Stomach smooth muscle (tissue), 2 donors: ENCODE results near the gene MS4A5.

Experiments
- H3K27ac ChIP-seq: one replicate; pipeline ENCODE4 v1.7.0; 2013; ENCODE audit warnings: mild to moderate bottlenecking, low read length, inconsistent platforms
- H3K27me3 ChIP-seq, 2 donors: one replicate each; pipeline ENCODE4 v1.7.0; 2013; ENCODE audit warnings: low read length in 2 of 2; ENCODE audit not compliant: insufficient read depth in 2 of 2, control insufficient read depth in 1 of 2
- H3K36me3 ChIP-seq, 2 donors: one replicate each; pipeline ENCODE4 v1.7.0; 2013; ENCODE audit warnings: low read length in 2 of 2; ENCODE audit not compliant: control insufficient read depth in 2 of 2, insufficient read depth in 2 of 2
- H3K4me1 ChIP-seq: one replicate; pipeline ENCODE4 v1.7.0; 2013; ENCODE audit warnings: low read length; ENCODE audit not compliant: control insufficient read depth, insufficient read depth
- H3K4me3 ChIP-seq, 2 donors: one replicate each; pipeline ENCODE4 v1.7.0; 2013; ENCODE audit warnings: low read length in 2 of 2
- H3K9ac ChIP-seq, 2 donors: one replicate each; pipeline ENCODE4 v1.7.0; 2013; ENCODE audit warnings: low read length in 2 of 2, mild to moderate bottlenecking in 1 of 2
- H3K9me3 ChIP-seq, 2 donors: one replicate each; pipeline ENCODE4 v1.7.0; 2013; ENCODE audit warnings: low read length in 2 of 2; ENCODE audit not compliant: control insufficient read depth in 2 of 2
- donor health status: healthy.
- donor health status: Pancreatic carcinoma.

MS4A5 gene

GRCh38 chr11:60477035-60477445 is 47.7 kb downstream of the MS4A5 start:
- H3K4me3 ChIP-seq: no peak overlapping the region
- no peak overlapping the region for H3K27ac ChIP-seq
- H3K9ac ChIP-seq: no peak overlapping the region
- no peaks in the 10 kb centered on the region for H3K4me1 ChIP-seq
- no peaks in the 10 kb centered on the region for H3K36me3 ChIP-seq
- H3K27me3 ChIP-seq: no peaks in the 10 kb centered on the region
- H3K9me3 ChIP-seq: no peaks in the 10 kb centered on the region

- Histone ChIP-seq H3K4me1 (no peaks in the 10 kb centered on the region), H3K36me3 (no peaks in the 10 kb centered on the region), H3K27me3 (no peaks in the 10 kb centered on the region), H3K9me3 (no peaks in the 10 kb centered on the region), H3K9ac (no peak overlapping the region), H3K27ac (no peak overlapping the region), H3K4me3 (no peak overlapping the region)
These were observed 53.0 kb downstream of the MS4A5 start for GRCh38 chr11:60482361-60482760.

DNA sequence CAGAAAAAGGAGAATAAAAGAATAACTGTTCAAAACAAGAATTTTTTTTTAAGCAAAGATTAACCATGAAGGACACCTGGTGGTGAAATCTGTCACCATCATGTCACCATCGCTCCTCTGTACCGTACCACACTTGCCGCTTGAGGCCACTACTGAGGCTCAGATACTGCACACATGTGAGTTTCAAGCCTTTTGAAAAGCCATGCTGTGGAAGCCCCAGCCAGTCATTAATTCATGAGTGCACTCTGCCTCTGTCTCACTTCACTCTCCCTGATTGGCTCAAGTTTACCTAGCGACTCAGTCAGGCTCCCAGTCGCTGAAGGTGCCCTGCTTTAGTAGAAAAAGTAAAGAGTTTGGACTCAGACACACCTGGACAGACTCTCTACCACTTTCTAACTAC is 56.6 kb downstream of the MS4A5 start:
- Histone ChIP-seq H3K27ac (no peak overlapping the region), H3K9ac (no peak overlapping the region), H3K4me3 (no peak overlapping the region), H3K9me3 (no peaks in the 10 kb centered on the region), H3K36me3 (no peaks in the 10 kb centered on the region), H3K4me1 (no peaks in the 10 kb centered on the region), H3K27me3 (no peaks in the 10 kb centered on the region)

- Histone ChIP-seq H3K27ac (no peak within 1 kb of the TSS), H3K27me3 (no peaks in the 10 kb centered on the region), H3K9me3 (no peaks in the 10 kb centered on the region), H3K9ac (no peak within 1 kb of the TSS), H3K4me3 (no peak within 1 kb of the TSS), H3K36me3 (no peaks in the 10 kb centered on the region), H3K4me1 (no peaks in the 10 kb centered on the region)
These were observed 63.2 kb downstream of the MS4A5 start, which contains the start of gene MS4A12 for GRCh38 chr11:60492488-60493009. Gene MS4A12, plus strand, starts transcription at chr11:60492778. Its CDS starts 4,541 bp downstream, at chr11:60497319.

GRCh38 chr11:60493454-60493853 is 64.1 kb downstream of the MS4A5 start:
- no peak overlapping the region for H3K9ac ChIP-seq
- no peak overlapping the region for H3K27ac ChIP-seq
- H3K36me3 ChIP-seq: no peaks in the 10 kb centered on the region
- H3K27me3 ChIP-seq: no peaks in the 10 kb centered on the region
- no peaks in the 10 kb centered on the region for H3K4me1 ChIP-seq
- H3K9me3 ChIP-seq: no peaks in the 10 kb centered on the region
- H3K4me3 ChIP-seq: no peak overlapping the region
